HG03108 (cell line): ENCODE results near the gene IL12B.
"Not testable (repeated sequence)": the region's sequence is repeated elsewhere in the genome, so short reads cannot be mapped to it uniquely, and the experiment has no call there.

ENCODE experiments used
- ATAC-seq: cut with Tn5 transposase; IDR thresholded peaks from one replicate; pipeline ENCODE4 v1.9.1; 2021; ENCODE audit warnings: moderate library complexity; ENCODE audit not compliant: unreplicated experiment

Gene IL12B

GRCh38 chr5:159297300-159297699 lies 33.0 kb downstream of the IL12B start:
- ATAC-seq = not testable (repeated sequence)

- no peak for ATAC-seq
Observed at GRCh38 chr5:159294921-159295320, 35.4 kb downstream of the IL12B start.

- ATAC-seq = no peak
Observed at GRCh38 chr5:159290741-159291140, 39.5 kb downstream of the IL12B start.

- no peak for ATAC-seq
Observed at GRCh38 chr5:159286420-159287035, 43.8 kb downstream of the IL12B start.

GRCh38 chr5:159274676-159275075 lies 55.6 kb downstream of the IL12B start:
- no peak for ATAC-seq

GRCh38 chr5:159273923-159274322 lies 56.4 kb downstream of the IL12B start:
- no peak for ATAC-seq

- no peak for ATAC-seq
Observed at GRCh38 chr5:159269723-159270122, 60.6 kb downstream of the IL12B start.

- ATAC-seq = not testable (repeated sequence)
Observed at GRCh38 chr5:159266764-159267163, 63.5 kb downstream of the IL12B start.
